Spleen (tissue), 7 donors: Measurements from ENCODE around the gene GSG1L.

Experiments
- POLR2A ChIP-seq, 3 donors: fragments of 450-650 bp; IDR thresholded peaks; one replicate each; pipeline ENCODE4 v1.5.1; 2017; ENCODE audit warnings: antibody characterized with exemption in 3 of 3, mild to moderate bottlenecking in 1 of 3
- POLR2AphosphoS5 ChIP-seq, 3 donors: sonication (generic); formaldehyde crosslinking; IDR thresholded peaks; one replicate each; pipeline ENCODE4 v1.5.1; 2017; ENCODE audit warnings: antibody characterized with exemption in 3 of 3
- TF ChIP-seq, protein P1 (sequence below), 11 experiments: fragments of 200-600 bp in 7 of 11; fragments of 450-650 bp in 4 of 11; sonication (generic) in 4 of 11; IDR thresholded peaks in 8 of 11; conservative IDR thresholded peaks in 3 of 11; 1 replicate in 7 of 11; 2 replicates in 4 of 11; pipeline versions ENCODE4 v1.4.0 to v1.8.0; 2016 to 2021; ENCODE audit warnings: antibody characterized with exemption in 11 of 11, inconsistent platforms in 4 of 11, mild to moderate bottlenecking in 1 of 11
- donor health status: DM: no; HTN: no; CAD: no; lungs with moderate emphysema.
- donor health status: DM: no; HTN: no; CAD: no.
- donor health status: DM: no; HTN: no; CAD: no.

- TF ChIP-seq, protein P1, sequence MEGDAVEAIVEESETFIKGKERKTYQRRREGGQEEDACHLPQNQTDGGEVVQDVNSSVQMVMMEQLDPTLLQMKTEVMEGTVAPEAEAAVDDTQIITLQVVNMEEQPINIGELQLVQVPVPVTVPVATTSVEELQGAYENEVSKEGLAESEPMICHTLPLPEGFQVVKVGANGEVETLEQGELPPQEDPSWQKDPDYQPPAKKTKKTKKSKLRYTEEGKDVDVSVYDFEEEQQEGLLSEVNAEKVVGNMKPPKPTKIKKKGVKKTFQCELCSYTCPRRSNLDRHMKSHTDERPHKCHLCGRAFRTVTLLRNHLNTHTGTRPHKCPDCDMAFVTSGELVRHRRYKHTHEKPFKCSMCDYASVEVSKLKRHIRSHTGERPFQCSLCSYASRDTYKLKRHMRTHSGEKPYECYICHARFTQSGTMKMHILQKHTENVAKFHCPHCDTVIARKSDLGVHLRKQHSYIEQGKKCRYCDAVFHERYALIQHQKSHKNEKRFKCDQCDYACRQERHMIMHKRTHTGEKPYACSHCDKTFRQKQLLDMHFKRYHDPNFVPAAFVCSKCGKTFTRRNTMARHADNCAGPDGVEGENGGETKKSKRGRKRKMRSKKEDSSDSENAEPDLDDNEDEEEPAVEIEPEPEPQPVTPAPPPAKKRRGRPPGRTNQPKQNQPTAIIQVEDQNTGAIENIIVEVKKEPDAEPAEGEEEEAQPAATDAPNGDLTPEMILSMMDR (IDR thresholded peaks at IDR 0.05 in 8 of 11, conservative IDR thresholded peaks at IDR 0.05 in 3 of 11) = no peak
- TF ChIP-seq POLR2AphosphoS5 (IDR thresholded peaks at IDR 0.05) (no peak), POLR2A (IDR thresholded peaks at IDR 0.05) (no peak)
These were observed 21.9 kb downstream of the GSG1L start for GRCh38 chr16:28041615-28042014.
